Activated T-cell treated with anti-CD3 and anti-CD28 coated beads, Interleukin-2, amount 50 U/mL, for 4 hours (primary cell): ENCODE data around the gene ITGA11. TPM values are rescaled to one million over a fixed set of nuclear protein-coding genes. Genes with fewer than 3 reads are reported as not detected.

Experiments used
- ATAC-seq, 2 donors: fragments of 200-7000 bp; cut with Tn5 transposase; one replicate each; pipeline ENCODE4 v1.10.0; 2021
- DNase-seq: peaks from one replicate; pipeline ENCODE4 v3.0.0-alpha.2; 2020
- H3K27me3 Mint-ChIP-seq: one replicate; pipeline ENCODE4 v1.8.0; 2021; ENCODE audit warnings: low read depth, mixed read lengths
- H3K36me3 Mint-ChIP-seq: one replicate; pipeline ENCODE4 v1.8.0; 2022; ENCODE audit warnings: mixed read lengths; ENCODE audit not compliant: insufficient read depth
- H3K4me1 Mint-ChIP-seq: one replicate; pipeline ENCODE4 v1.8.0; 2021; ENCODE audit warnings: low read depth, mixed read lengths
- H3K4me3 Mint-ChIP-seq: one replicate; pipeline ENCODE4 v1.8.0; 2021; ENCODE audit warnings: mild to moderate bottlenecking, moderate library complexity, mixed read lengths
- H3K9me3 Mint-ChIP-seq: one replicate; pipeline ENCODE4 v1.8.0; 2021; ENCODE audit warnings: mixed read lengths
- total RNA-seq, 3 donors: library from RNA; stranded (reverse); gene quantifications; one replicate each; pipeline ENCODE4 v1.2.1, GENCODE V29; 2021

Gene ITGA11
- total RNA-seq, 3 donors from 2014 or later, result 0.05 to 0.21 TPM; not detected in 1

DNA sequence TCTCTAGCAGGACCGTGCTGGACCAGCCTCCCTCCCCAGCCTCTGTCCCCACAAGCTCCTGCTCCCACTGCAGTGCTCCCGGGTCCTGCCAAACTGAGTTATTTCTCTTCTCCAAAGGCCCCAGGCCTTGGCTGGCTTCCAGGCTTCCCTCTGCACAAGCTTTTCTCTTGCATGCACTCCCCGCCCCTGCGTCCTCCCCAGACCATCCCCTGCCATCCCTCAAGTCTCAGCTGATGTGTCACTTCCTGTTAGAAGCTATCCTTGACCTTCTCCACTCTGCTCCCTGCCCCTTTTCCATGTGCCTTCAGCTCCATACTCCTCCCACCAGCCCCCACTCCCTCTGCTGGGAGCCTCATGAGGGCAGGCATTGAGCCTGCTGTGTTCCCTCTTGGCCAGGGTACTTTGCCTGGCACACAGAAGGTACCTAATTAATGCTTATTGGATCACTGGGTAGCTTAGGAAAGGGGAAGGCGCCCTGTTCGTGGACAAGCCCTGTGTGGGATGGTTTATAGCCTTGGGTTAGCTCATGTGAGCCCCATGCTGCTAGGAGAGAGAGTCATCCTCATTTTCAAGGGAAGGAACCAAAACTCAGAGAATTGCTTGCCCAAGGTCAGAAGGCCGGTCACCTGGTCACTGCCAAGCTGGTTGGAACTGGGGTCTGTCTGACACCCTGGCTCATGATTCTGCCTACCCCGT is 98.0 kb downstream of the ITGA11 start:
- no peak for ATAC-seq
- Mint-ChIP-seq H3K36me3 (no peaks in the 10 kb centered on the region), H3K9me3 (no peaks in the 10 kb centered on the region), H3K27me3 (peaks cover 4% of the 10 kb centered on the region), H3K4me3 (no peak overlapping the region), H3K4me1 (no peaks in the 10 kb centered on the region)
- DNase-seq, result no peak

DNA sequence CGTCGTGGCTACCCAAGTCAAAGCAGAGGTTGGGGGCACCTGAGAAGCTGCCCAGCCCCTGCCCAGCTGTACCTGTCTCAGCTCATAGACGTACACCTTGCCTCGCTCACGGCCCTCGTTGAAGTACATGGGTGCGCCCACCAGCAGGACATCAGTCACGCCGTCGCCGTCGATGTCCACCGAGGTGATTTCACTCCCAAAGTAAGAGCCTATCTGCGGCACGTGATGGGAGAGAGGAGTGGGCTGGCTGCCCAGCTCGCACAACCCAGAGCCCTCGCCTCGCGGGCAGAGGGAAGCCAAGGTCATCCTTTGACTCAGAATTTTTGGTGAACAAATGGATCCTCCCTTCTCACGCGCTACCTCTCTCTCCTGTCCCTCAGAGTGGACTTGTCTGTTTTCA is 99.7 kb downstream of the ITGA11 start:
- no peaks in the 10 kb centered on the region for H3K9me3 Mint-ChIP-seq
- peaks cover 8% of the 10 kb centered on the region for H3K27me3 Mint-ChIP-seq
- H3K36me3 Mint-ChIP-seq, result no peaks in the 10 kb centered on the region
- DNase-seq (no peak), ATAC-seq (no peak)
- peaks cover 8% of the 10 kb centered on the region for H3K4me1 Mint-ChIP-seq
- no peak overlapping the region for H3K4me3 Mint-ChIP-seq

DNA sequence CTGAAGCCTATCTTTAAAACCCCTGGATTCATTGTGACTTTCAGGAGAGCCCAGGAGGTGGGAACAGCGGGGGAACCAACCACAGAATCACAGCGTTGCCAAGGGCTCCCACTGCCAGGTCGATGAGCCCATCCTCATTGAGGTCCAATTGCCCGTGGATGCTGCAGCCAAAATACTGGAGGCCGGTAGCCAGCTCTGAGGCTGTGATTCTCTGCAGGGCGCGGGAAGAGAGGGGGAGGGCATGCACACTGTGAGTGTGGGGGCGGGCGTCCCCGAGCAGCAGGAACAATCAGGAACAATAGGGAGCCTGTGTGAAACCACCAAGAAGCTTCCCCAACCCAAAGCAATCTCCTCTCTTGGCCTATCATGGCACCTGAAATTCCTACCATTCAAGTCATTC is 101.1 kb downstream of the ITGA11 start:
- DNase-seq, result no peak
- Mint-ChIP-seq H3K36me3 (no peaks in the 10 kb centered on the region), H3K9me3 (no peaks in the 10 kb centered on the region), H3K4me1 (peaks cover 12% of the 10 kb centered on the region), H3K27me3 (peaks cover 15% of the 10 kb centered on the region), H3K4me3 (no peak overlapping the region)
- no peak for ATAC-seq

DNA sequence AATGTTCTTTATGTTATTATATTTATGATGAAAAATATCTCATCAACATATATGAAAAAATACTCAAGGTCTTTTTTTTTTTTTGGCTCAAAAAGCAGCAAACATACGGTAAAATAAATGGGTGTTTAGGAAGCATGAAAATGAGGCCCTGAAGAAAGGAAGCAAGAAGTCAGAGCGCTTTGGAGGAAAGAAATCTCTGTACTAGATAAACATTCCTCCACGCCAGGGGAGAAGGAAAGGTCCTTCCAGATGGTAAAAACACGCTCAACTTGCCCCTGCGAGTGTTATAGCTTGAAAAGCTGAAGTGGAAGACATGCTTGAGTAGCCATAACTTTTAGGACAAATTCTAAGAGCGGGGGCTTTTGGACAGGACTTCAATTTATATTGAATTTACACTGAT is 101.5 kb downstream of the ITGA11 start:
- Mint-ChIP-seq H3K36me3 (no peaks in the 10 kb centered on the region), H3K4me1 (peaks cover 12% of the 10 kb centered on the region), H3K9me3 (no peaks in the 10 kb centered on the region), H3K27me3 (peaks cover 15% of the 10 kb centered on the region), H3K4me3 (no peak overlapping the region)
- ATAC-seq (no peak), DNase-seq (no peak)

DNA sequence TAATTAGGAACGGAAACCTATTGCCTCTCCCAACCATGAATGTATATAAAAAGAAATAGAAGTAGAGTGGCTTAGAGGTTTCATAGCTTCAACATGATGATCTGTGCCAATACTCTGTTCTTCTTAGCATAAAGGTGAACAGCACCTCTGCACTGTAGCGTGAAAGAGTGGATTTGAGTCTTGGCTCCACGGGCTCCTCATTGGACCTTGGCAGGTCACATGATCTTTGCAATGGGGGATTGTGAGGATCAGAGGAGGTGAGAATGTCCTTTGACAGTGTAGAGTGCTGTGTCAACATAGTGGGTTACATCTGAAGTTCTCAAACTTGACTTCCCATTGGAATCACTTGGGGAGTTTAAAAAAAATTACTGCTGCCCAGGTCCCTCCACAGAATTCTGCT is 103.0 kb downstream of the ITGA11 start:
- Mint-ChIP-seq H3K36me3 (no peaks in the 10 kb centered on the region), H3K4me3 (no peak overlapping the region), H3K4me1 (peaks cover 12% of the 10 kb centered on the region), H3K9me3 (no peaks in the 10 kb centered on the region), H3K27me3 (peaks cover 19% of the 10 kb centered on the region)
- ATAC-seq, result no peak
- DNase-seq, result no peak

DNA sequence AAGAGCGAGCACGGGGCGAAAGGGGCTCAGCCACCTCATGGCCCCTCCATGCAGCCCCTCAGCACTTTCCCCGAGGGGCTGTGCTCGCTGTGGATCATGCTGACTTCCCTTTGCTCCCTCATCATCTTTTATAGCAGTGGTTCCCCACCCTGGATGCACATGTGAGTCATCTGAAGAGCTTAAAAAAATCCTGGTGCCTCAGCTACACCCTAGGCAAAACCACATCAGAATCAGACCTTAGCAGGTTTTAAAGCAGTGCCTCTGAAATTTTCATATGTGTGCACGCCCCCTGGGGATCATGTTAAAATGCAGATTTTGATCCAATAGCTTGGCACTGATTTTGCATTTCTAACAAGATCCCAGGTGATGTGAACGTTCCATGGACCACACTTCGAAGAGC is 103.5 kb downstream of the ITGA11 start:
- no peaks in the 10 kb centered on the region for H3K36me3 Mint-ChIP-seq
- H3K4me1 Mint-ChIP-seq, result peaks cover 12% of the 10 kb centered on the region
- DNase-seq (no peak), ATAC-seq (peak; percentile 59 to 78)
- H3K27me3 Mint-ChIP-seq, result peaks cover 19% of the 10 kb centered on the region
- no peak overlapping the region for H3K4me3 Mint-ChIP-seq
- H3K9me3 Mint-ChIP-seq, result no peaks in the 10 kb centered on the region

DNA sequence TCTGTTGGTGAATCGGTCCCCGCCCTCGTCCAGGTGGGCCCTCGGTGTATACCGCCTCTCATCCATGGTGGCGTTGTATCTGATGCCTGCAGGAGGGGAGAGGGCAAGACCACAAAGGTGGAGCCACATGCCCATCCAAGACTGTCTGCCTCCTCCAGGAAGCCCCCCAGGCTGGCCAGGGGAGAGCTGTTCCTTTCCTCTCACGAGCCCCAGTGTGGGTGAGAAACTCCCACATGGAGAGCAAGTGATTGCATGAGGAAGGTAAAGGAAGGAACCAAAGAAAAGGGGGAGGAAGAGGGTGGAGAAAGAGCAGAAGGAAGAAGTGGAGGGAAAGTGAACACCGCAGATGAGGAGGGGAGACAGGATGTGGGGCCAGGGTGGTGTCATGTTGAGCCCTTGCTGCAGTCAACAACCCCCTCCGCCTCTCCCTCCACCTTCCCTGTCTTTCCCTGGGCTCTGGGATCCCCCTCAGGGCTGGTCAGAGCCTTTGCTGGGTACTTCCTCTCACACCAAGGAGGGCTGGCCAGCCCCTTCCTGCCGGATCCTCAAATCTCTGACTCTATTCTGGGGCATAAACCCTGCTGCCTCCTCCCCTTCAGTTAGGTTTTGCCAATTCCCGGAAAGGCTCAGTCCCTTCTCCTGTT is 105.1 kb downstream of the ITGA11 start:
- no peaks in the 10 kb centered on the region for H3K9me3 Mint-ChIP-seq
- peaks cover 19% of the 10 kb centered on the region for H3K27me3 Mint-ChIP-seq
- H3K4me3 Mint-ChIP-seq, result no peak overlapping the region
- ATAC-seq (no peak), DNase-seq (no peak)
- H3K4me1 Mint-ChIP-seq, result peaks cover 12% of the 10 kb centered on the region
- no peaks in the 10 kb centered on the region for H3K36me3 Mint-ChIP-seq

DNA sequence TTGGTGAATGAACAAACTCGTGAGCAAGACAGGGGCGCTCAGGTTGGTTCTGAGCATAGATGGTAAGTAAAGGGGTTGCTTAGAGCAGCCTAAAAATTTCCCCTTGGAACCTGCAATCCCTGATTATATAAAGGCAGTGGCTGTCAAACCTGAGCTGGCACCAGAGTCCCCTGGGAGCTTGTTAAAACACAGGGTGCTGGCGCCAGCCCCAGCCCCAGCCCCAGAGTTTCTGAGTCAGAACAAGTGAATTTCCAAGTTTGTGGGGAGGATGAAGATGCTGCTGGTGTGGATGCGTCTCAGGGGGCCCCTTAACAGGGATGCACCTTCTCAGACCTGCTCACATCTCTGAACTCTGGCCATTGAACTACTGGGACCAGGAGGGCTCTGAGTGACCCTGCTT is 106.2 kb downstream of the ITGA11 start:
- ATAC-seq (no peak), DNase-seq (no peak)
- Mint-ChIP-seq H3K4me1 (peaks cover 12% of the 10 kb centered on the region), H3K36me3 (no peaks in the 10 kb centered on the region), H3K4me3 (no peak overlapping the region), H3K27me3 (peaks cover 14% of the 10 kb centered on the region), H3K9me3 (no peaks in the 10 kb centered on the region)

DNA sequence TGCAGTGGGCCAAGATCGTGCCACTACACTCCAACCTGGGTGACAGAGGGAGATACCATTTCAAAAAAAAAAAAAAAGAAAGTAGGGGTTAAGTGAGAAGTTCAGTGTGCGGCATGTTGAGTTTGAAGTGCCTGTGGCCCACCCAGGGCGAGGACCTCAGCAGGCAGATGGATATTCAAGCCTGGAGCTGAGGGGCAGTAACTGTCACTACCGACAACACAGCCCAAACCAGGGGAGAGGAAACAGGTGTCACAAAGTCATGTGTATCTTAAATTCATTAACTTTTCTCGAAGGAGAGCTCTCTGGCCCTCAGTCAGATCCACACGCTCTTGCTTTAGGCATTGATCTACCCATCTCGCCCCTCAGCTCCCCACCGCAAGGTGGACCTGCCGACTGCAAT is 109.2 kb downstream of the ITGA11 start:
- no peaks in the 10 kb centered on the region for H3K36me3 Mint-ChIP-seq
- no peaks in the 10 kb centered on the region for H3K9me3 Mint-ChIP-seq
- DNase-seq (no peak), ATAC-seq (no peak)
- peaks cover 9% of the 10 kb centered on the region for H3K4me1 Mint-ChIP-seq
- H3K27me3 Mint-ChIP-seq, result peaks cover 14% of the 10 kb centered on the region
- no peak overlapping the region for H3K4me3 Mint-ChIP-seq

DNA sequence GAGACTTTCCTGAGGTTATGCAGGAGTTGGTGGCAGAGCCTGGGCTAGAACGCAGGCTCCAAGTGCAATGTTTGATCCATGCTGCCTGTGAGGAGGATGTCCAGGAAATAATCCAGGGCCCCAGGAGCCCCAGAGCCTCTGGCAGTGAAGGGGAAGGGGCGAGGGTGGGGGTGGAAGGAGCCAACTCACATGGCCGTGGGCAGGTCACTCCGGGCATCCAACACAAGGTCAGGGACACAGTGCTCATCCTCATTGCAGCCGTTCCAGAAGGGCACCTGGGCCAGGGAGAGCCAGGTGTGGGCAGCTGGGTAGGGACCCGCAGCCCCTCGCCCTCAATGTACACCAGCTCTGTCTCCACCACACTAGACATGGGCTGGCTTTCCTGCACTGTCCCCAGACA is 110.7 kb downstream of the ITGA11 start:
- peaks cover 5% of the 10 kb centered on the region for H3K27me3 Mint-ChIP-seq
- no peak overlapping the region for H3K4me3 Mint-ChIP-seq
- no peaks in the 10 kb centered on the region for H3K9me3 Mint-ChIP-seq
- DNase-seq (no peak), ATAC-seq (no peak)
- no peaks in the 10 kb centered on the region for H3K36me3 Mint-ChIP-seq
- no peaks in the 10 kb centered on the region for H3K4me1 Mint-ChIP-seq

DNA sequence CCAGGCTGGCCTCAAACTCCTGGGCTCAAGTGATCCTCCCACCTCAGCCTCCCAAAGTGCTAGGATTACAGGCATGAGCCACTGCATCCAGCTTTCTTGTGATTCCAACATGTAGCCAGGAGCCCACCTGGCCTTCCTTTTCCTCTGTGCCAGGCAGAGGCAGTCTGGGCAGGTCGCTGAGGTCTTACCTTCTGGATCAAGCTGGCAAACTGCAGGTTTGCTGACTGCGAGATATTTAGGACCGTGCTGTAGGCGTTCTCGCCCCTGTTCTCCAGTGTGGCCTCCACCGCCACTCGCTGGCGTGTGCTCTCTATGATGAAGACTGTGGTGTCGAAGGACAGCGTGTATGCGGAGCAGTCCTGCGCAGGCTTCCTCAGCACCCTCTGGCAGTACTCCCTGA is 112.0 kb downstream of the ITGA11 start:
- H3K9me3 Mint-ChIP-seq, result no peaks in the 10 kb centered on the region
- DNase-seq, result no peak
- no peak for ATAC-seq
- H3K4me1 Mint-ChIP-seq, result no peaks in the 10 kb centered on the region
- peaks cover 3% of the 10 kb centered on the region for H3K27me3 Mint-ChIP-seq
- no peak overlapping the region for H3K4me3 Mint-ChIP-seq
- no peaks in the 10 kb centered on the region for H3K36me3 Mint-ChIP-seq

DNA sequence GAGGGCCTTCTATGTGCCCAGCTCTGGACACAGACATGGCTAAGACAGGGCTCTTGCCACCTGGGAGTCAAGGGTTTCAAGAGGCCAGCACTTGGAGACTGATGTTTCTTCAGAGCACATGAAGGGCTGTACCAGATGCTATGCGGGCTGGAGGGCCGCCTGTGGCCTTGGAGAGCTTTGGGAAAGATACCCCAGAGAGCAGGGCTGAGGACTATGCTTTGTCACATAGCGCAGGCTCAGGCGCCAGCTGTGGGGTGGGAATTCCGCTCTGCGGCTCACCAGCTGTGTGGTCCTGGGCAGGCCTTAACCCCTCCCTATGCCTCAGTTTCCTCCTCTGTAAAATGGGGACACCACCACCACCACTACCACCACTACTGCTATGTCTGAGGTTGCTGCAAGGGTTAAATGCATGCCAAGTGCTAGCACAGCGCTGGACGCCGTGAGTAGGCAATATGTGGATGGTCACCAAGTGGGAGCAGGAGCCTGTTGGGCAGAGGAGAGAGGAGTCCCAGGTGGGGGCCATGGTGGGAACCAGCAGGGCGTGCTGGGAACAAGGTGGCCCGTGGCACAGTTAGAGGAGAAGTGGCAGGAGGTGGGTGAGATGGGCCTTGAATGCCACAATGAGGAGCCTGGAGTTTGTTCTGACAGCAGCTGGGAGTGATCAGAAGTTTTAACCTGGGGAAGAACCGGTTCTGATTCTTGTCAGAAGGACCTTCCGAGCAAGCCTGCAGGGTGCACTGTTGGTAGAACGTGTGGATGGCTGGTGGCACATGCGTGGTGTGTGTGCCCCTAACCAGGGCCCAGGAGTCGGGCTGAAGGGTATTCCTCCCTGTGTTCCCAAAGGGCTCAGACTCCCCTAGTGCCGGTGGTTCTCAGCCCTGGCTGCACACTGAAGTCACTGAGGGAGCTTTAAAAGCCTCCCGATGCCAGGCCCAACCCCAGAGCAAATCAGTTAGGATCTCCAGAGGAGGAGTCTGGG is 112.7 kb downstream of the ITGA11 start:
- H3K4me3 Mint-ChIP-seq, result no peak overlapping the region
- DNase-seq (no peak), ATAC-seq (no peak)
- H3K36me3 Mint-ChIP-seq, result no peaks in the 10 kb centered on the region
- no peaks in the 10 kb centered on the region for H3K4me1 Mint-ChIP-seq
- no peaks in the 10 kb centered on the region for H3K27me3 Mint-ChIP-seq
- H3K9me3 Mint-ChIP-seq, result no peaks in the 10 kb centered on the region

DNA sequence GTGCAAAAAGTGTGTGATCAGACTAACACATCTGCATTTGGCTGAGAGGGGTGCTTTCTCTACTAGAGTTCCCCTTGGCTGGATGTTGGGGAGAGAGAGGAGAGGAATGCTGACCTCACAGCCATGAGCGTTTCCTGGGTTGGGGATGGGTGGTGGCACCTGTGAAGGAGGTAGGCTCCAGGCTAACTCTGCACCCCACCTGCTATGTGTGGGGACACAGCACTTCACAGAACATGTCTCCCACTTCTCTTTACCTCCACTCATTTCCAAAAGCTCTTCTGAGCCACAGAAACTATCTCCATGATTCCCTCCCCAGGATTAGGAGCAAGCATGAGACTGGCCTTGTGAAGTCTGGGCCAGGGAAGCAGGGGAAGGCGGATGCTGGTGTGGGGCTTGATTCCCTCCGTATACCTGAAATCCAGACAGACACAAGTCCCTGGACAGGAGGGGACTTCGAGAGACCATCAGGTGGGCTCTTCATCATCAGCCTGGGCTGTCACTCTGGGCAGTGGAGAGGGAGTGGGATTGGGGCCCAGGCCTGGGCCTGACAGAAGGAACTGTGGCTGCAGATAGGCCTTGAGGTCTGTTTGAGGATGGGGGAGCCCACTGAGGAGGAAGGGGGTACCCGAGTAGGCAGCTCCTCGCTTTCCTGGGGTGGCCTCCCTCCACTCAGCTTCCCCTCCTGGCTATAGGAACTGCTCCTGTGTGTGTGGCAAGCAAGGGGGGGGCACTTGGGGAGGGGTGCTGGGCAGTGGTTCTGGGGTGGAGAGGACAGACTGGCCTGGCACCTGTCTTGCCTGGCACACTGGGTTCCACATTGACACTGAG is 113.7 kb downstream of the ITGA11 start:
- H3K27me3 Mint-ChIP-seq, result peaks cover 2% of the 10 kb centered on the region
- DNase-seq (no peak), ATAC-seq (no peak)
- no peaks in the 10 kb centered on the region for H3K36me3 Mint-ChIP-seq
- no peak overlapping the region for H3K4me3 Mint-ChIP-seq
- no peaks in the 10 kb centered on the region for H3K9me3 Mint-ChIP-seq
- no peaks in the 10 kb centered on the region for H3K4me1 Mint-ChIP-seq
